ENCODE measurements around the gene PNCK.
A peak's percentile ranks its signal among the peaks of the same experiment; 100 is the strongest.

The PNCK gene

DNA sequence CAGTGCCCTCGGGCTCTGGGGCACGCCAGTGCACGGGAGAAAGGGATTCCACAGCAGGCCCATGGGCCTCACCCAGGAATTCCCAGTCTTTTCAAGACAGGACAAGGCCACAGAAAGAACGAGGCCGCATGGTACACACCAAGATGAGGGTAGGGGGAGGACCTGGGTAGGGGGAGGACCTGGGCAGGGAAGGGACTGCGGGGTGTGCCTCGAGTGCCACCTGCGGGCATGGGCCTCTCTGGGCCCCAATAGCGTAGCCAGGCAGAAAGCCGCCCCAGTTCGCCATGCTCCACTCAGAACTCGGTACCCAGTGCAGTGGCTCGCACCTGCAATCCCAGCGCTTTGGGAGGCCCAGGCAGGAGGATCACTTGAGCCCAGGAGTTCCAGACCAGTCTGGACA is 40.6 kb downstream of the PNCK start:
- DNase-seq: no peak
- H3K9me3 ChIP-seq (ENCODE audit: severe bottlenecking): peaks cover 3% of the 10 kb centered on the region
- TF ChIP-seq, protein P1, sequence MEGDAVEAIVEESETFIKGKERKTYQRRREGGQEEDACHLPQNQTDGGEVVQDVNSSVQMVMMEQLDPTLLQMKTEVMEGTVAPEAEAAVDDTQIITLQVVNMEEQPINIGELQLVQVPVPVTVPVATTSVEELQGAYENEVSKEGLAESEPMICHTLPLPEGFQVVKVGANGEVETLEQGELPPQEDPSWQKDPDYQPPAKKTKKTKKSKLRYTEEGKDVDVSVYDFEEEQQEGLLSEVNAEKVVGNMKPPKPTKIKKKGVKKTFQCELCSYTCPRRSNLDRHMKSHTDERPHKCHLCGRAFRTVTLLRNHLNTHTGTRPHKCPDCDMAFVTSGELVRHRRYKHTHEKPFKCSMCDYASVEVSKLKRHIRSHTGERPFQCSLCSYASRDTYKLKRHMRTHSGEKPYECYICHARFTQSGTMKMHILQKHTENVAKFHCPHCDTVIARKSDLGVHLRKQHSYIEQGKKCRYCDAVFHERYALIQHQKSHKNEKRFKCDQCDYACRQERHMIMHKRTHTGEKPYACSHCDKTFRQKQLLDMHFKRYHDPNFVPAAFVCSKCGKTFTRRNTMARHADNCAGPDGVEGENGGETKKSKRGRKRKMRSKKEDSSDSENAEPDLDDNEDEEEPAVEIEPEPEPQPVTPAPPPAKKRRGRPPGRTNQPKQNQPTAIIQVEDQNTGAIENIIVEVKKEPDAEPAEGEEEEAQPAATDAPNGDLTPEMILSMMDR (IDR thresholded peaks at IDR 0.05; ENCODE audit: low read depth, low read length): no peak
- no peak overlapping the region for H3K27ac ChIP-seq
- H3K27me3 ChIP-seq (ENCODE audit: insufficient read depth, low read depth, severe bottlenecking): peaks cover 24% of the 10 kb centered on the region
- H3K4me3 ChIP-seq (ENCODE audit: low read depth, low read length): no peak overlapping the region
- no peaks in the 10 kb centered on the region for H3K36me3 ChIP-seq

DNA sequence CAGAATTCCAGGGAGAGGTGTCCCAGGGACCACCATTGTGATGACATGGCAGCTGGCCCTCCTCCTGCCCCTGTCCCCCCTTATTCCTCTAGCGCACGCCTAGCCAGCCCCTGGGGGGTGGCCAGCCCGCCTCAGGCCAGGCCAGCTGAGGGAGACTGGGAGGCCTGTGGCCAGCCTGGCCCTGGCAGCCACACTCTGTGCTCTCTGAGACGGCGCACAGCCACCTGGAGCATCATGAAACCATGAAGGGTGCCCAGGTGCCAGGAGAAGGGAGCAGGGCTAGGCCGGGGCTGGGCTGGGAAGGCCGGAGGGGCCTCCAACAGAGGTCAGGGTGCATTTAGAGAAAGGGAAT is 41.0 kb downstream of the PNCK start:
- Histone ChIP-seq H3K4me3 (ENCODE audit: low read depth, low read length) (no peak overlapping the region), H3K9me3 (ENCODE audit: severe bottlenecking) (peaks cover 3% of the 10 kb centered on the region), H3K27ac (no peak overlapping the region), H3K36me3 (no peaks in the 10 kb centered on the region), H3K27me3 (ENCODE audit: insufficient read depth, low read depth, severe bottlenecking) (peaks cover 24% of the 10 kb centered on the region)
- TF ChIP-seq, protein P1 (IDR thresholded peaks at IDR 0.05; ENCODE audit: low read depth, low read length): no peak
- no peak for DNase-seq

DNA sequence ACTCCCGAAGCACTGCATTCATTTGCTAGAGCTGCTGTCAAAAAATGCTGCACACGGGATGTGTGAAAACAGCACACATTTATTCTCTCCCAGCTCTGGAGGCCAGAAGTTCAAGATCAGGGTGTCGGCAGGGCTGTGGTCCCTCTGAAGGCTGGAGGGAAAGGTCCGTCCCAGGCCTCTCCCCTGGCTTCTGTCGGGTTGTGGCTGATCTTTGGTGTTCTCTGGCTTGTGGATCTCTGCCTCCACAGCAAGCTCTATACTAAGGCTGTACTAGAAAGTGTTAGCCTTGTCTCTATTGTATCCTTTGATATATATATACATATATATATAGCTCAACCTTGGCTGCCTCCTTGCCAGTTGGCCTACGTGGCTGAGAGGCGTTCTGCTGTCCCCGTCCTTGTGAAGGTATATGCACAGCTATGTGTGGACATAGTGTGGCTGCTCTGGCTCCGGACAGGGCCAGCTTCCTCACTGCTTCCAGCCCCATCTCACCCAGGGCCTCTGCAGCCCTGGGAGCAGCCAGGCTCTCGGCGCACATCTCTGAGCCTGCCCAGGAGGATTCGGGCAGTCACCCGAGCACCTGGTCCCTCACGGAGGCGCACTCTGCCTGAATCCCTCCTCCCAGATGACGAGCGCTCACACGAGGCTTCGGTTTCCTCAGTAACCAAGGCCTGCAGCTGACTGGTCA is 41.6 kb downstream of the PNCK start:
- H3K27ac ChIP-seq: no peak overlapping the region
- H3K27me3 ChIP-seq (ENCODE audit: insufficient read depth, low read depth, severe bottlenecking): peaks cover 24% of the 10 kb centered on the region
- no peaks in the 10 kb centered on the region for H3K36me3 ChIP-seq
- DNase-seq: no peak
- H3K4me3 ChIP-seq (ENCODE audit: low read depth, low read length): no peak overlapping the region
- H3K9me3 ChIP-seq (ENCODE audit: severe bottlenecking): peaks cover 3% of the 10 kb centered on the region
- TF ChIP-seq, protein P1 (IDR thresholded peaks at IDR 0.05; ENCODE audit: low read depth, low read length): no peak

DNA sequence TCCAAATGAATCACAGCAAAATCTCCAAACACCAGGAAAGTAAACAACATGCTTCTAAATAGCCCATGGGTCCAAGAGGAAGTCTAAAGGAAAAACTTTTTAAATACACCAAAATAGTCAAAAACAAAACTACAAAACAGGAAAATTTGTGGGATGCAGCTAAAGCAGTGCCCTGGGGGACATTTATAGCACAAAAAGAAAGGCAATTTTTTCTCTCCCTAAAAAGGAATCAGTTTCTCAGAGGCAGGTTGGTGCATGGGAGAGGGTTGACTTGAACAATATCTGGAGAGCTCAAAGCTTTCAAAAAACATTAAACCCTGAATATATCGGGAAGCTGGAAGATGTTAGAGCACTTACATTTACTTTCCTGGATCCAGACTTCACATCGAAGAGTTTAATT is 42.3 kb downstream of the PNCK start:
- TF ChIP-seq, protein P1 (IDR thresholded peaks at IDR 0.05; ENCODE audit: low read depth, low read length): no peak
- Histone ChIP-seq H3K9me3 (ENCODE audit: severe bottlenecking) (peaks cover 3% of the 10 kb centered on the region), H3K27me3 (ENCODE audit: insufficient read depth, low read depth, severe bottlenecking) (peaks cover 24% of the 10 kb centered on the region), H3K27ac (no peak overlapping the region), H3K4me3 (ENCODE audit: low read depth, low read length) (no peak overlapping the region), H3K36me3 (no peaks in the 10 kb centered on the region)
- DNase-seq: no peak

DNA sequence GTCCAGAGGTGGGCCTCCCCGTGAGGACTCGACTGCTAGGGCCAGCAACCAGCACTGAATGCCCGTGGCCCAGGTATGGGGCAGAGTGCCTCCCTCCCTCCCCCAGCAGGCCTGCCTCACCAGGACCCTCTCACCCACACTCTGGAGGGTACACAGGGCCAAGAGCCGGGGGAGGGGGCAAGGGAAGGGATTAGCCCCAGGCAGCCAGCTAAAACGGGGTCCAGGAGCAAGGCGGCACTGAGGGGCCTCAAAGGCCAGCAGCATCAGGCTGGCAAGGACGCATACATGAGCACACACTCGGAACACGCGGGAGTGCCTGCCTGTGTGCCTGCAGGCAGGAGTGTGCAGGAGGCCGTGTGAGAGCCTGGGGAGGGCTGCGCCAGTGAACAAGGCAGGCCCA is 44.9 kb downstream of the PNCK start:
- peaks cover 3% of the 10 kb centered on the region for H3K9me3 ChIP-seq (ENCODE audit: severe bottlenecking)
- no peak overlapping the region for H3K27ac ChIP-seq
- peak; percentile 8 for DNase-seq
- H3K36me3 ChIP-seq: no peaks in the 10 kb centered on the region
- peaks cover 28% of the 10 kb centered on the region for H3K27me3 ChIP-seq (ENCODE audit: insufficient read depth, low read depth, severe bottlenecking)
- no peak overlapping the region for H3K4me3 ChIP-seq (ENCODE audit: low read depth, low read length)
- TF ChIP-seq, protein P1 (IDR thresholded peaks at IDR 0.05; ENCODE audit: low read depth, low read length): no peak

DNA sequence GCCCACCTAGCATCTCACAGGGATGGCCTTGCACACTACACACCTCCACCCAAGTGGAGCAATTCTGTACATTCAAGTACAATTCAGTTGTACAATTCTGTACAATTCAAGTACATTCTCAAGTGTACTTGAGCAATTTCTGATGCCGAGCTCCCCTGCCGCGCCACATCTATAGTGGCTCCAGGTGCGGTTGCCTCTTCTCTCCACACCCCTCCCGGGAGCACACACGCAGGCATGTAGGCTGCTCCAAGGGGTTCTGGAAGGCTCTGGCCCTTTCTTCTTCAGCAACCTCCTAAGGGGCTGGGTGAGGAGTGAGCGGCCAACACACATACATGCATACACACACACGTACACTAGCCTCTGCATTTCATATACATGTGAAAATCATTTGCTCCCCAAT is 45.5 kb downstream of the PNCK start:
- TF ChIP-seq, protein P1 (IDR thresholded peaks at IDR 0.05; ENCODE audit: low read depth, low read length): no peak
- H3K27ac ChIP-seq: no peak overlapping the region
- H3K9me3 ChIP-seq (ENCODE audit: severe bottlenecking): peaks cover 3% of the 10 kb centered on the region
- H3K27me3 ChIP-seq (ENCODE audit: insufficient read depth, low read depth, severe bottlenecking): peaks cover 31% of the 10 kb centered on the region
- H3K36me3 ChIP-seq: no peaks in the 10 kb centered on the region
- DNase-seq: no peak
- H3K4me3 ChIP-seq (ENCODE audit: low read depth, low read length): no peak overlapping the region
